CD4-positive, alpha-beta T cell treated with Interleukin-4 for 1 hour (primary cell): Measurements from ENCODE around the gene ARL16.

Source experiments
- DNase-seq, 2 donors: peaks; one replicate each; pipeline ENCODE4 v3.0.0-alpha.2; 2020 to 2022

Gene ARL16

GRCh38 chr17:81712468-81713003 is 28.9 kb upstream of the ARL16 start:
- DNase-seq: no peak

GRCh38 chr17:81711814-81712467 is 28.3 kb upstream of the ARL16 start, which contains the start of gene SLC25A10:
TSS of gene SLC25A10 (plus strand) at chr17:81712284. CDS start at chr17:81712427, 143 bp downstream.
- DNase-seq: peak; percentile 69 to 75

GRCh38 chr17:81710514-81711308 is 27.1 kb upstream of the ARL16 start:
- peak in 1 of 2 donors; percentile 16 for DNase-seq

- DNase-seq: no peak
Observed at GRCh38 chr17:81708739-81709185, 25.2 kb upstream of the ARL16 start.

- no peak for DNase-seq
Observed at GRCh38 chr17:81707725-81708646, 24.4 kb upstream of the ARL16 start.

GRCh38 chr17:81706757-81707624 is 23.4 kb upstream of the ARL16 start:
- DNase-seq: no peak

- DNase-seq: no peak
Observed at GRCh38 chr17:81706232-81706611, 22.6 kb upstream of the ARL16 start.

- DNase-seq: no peak
Observed at GRCh38 chr17:81705518-81706231, 22.1 kb upstream of the ARL16 start.

- DNase-seq: peak in 1 of 2 donors; percentile 8
Observed at GRCh38 chr17:81703747-81704654, 20.4 kb upstream of the ARL16 start.

GRCh38 chr17:81702934-81703746 is 19.5 kb upstream of the ARL16 start, which contains the start of gene MRPL12:
TSS of gene MRPL12 (plus strand) at chr17:81703367. CDS start at chr17:81703502, 135 bp downstream.
- DNase-seq: peak; percentile 90 to 91

GRCh38 chr17:81701288-81702071 is 17.9 kb upstream of the ARL16 start:
- DNase-seq: peak in 1 of 2 donors; percentile 15

GRCh38 chr17:81700353-81701287 is 17.0 kb upstream of the ARL16 start:
- no peak for DNase-seq

- DNase-seq: no peak
Observed at GRCh38 chr17:81697261-81698044, 13.9 kb upstream of the ARL16 start.

- DNase-seq: no peak
Observed at GRCh38 chr17:81696218-81696941, 12.8 kb upstream of the ARL16 start.

- DNase-seq: no peak
Observed at GRCh38 chr17:81695801-81696200, 12.2 kb upstream of the ARL16 start.
